Hematopoietic multipotent progenitor cell treated with erythropoietin and hydrocortisone succinate and interleukin-3 and kit ligand, for 8 days (in vitro differentiated cells): ENCODE measurements around the gene CEP162.
"Not testable (repeated sequence)": the region's sequence is repeated elsewhere in the genome, so short reads cannot be mapped to it uniquely, and the experiment has no call there.

Experiments used
- DNase-seq: peaks from one replicate; pipeline ENCODE4 v3.0.0-alpha.2; 2015

Gene CEP162

GRCh38 chr6:84223608-84224007, 3.8 kb downstream of the CEP162 start:
- DNase-seq: not testable (repeated sequence)

- DNase-seq: no peak
Observed at GRCh38 chr6:84222426-84222825, 5.0 kb downstream of the CEP162 start.

- peak; percentile 58 for DNase-seq
Observed at GRCh38 chr6:84220809-84221409, 6.5 kb downstream of the CEP162 start.

- DNase-seq: no peak
Observed at GRCh38 chr6:84218091-84218490, 9.4 kb downstream of the CEP162 start.

GRCh38 chr6:84213217-84213616, 14.2 kb downstream of the CEP162 start:
- no peak for DNase-seq

- no peak for DNase-seq
Observed at GRCh38 chr6:84204011-84204410, 23.4 kb downstream of the CEP162 start.

GRCh38 chr6:84199987-84200386, 27.5 kb downstream of the CEP162 start:
- not testable (repeated sequence) for DNase-seq

GRCh38 chr6:84197708-84198107, 29.7 kb downstream of the CEP162 start:
- DNase-seq: no peak

- no peak for DNase-seq
Observed at GRCh38 chr6:84193114-84193708, 34.2 kb downstream of the CEP162 start.

- DNase-seq: no peak
Observed at GRCh38 chr6:84191802-84192201, 35.6 kb downstream of the CEP162 start.

GRCh38 chr6:84189356-84189755, 38.1 kb downstream of the CEP162 start:
- DNase-seq: not testable (repeated sequence)

GRCh38 chr6:84183430-84183829, 44.0 kb downstream of the CEP162 start:
- no peak for DNase-seq

- DNase-seq: no peak
Observed at GRCh38 chr6:84182001-84182400, 45.4 kb downstream of the CEP162 start.

GRCh38 chr6:84177241-84177640, 50.2 kb downstream of the CEP162 start:
- no peak for DNase-seq

- DNase-seq: no peak
Observed at GRCh38 chr6:84172574-84172973, 54.9 kb downstream of the CEP162 start.

- no peak for DNase-seq
Observed at GRCh38 chr6:84172080-84172479, 55.4 kb downstream of the CEP162 start.

- DNase-seq: no peak
Observed at GRCh38 chr6:84167457-84167856, 60.0 kb downstream of the CEP162 start.

GRCh38 chr6:84166395-84166794, 61.0 kb downstream of the CEP162 start:
- no peak for DNase-seq

GRCh38 chr6:84164328-84164727, 63.1 kb downstream of the CEP162 start:
- DNase-seq: not testable (repeated sequence)

GRCh38 chr6:84161190-84161589, 66.3 kb downstream of the CEP162 start:
- DNase-seq: no peak

- DNase-seq: no peak
Observed at GRCh38 chr6:84156306-84156705, 71.1 kb downstream of the CEP162 start.

GRCh38 chr6:84151669-84152068, 75.8 kb downstream of the CEP162 start:
- DNase-seq: no peak

GRCh38 chr6:84150705-84151104, 76.7 kb downstream of the CEP162 start:
- no peak for DNase-seq

GRCh38 chr6:84141521-84141920, 85.9 kb downstream of the CEP162 start:
- no peak for DNase-seq

GRCh38 chr6:84139311-84139710, 88.1 kb downstream of the CEP162 start:
- DNase-seq: no peak
